B cell (primary cell): ENCODE results near the gene PTPN6. TPM values are rescaled to one million over a fixed set of nuclear protein-coding genes. Genes with fewer than 3 reads are reported as not detected.

Experiments used
- ATAC-seq: fragments of 200-7000 bp; cut with Tn5 transposase; one replicate; pipeline ENCODE4 v1.10.0; 2021; ENCODE audit warnings: low read depth, mild to moderate bottlenecking, moderate number of reproducible peaks, moderate library complexity
- CTCF ChIA-PET: fragments of 350-600 bp; sonication (Branson Sonifier 250); formaldehyde crosslinking; loops from one replicate; lab custom pipeline; 2021; ENCODE audit warnings: antibody characterized with exemption, inconsistent platforms; lab: Charles Lee
- POLR2A ChIA-PET: fragments of 350-600 bp; sonication (Branson Sonifier 250); formaldehyde crosslinking; loops from one replicate; lab custom pipeline; 2021; ENCODE audit warnings: antibody characterized with exemption; lab: Charles Lee
- DNase-seq: peaks from one replicate; pipeline ENCODE4 v3.0.0; 2013
- H2AFZ ChIP-seq: 2 replicates; pipeline ENCODE4 v1.6.1; 2012; ENCODE audit warnings: mild to moderate bottlenecking, low read depth, low read length; ENCODE audit not compliant: insufficient read depth, poor library complexity, severe bottlenecking
- H3K27ac ChIP-seq, 2 donors: 1 replicate in 1 of 2; 2 replicates in 1 of 2; pipeline ENCODE4 v1.5.1; 2012 to 2013; ENCODE audit warnings: low read length in 2 of 2, mild to moderate bottlenecking in 2 of 2, moderate library complexity in 1 of 2
- H3K27me3 ChIP-seq, 4 experiments: fragments of 200-600 bp in 1 of 4; sonication (generic) in 1 of 4; replicated peaks in 1 of 4; 1 replicate in 2 of 4; 2 replicates in 2 of 4; pipeline versions ENCODE4 v1.6.1 to v1.7.0; 2013 to 2016; ENCODE audit warnings: low read length in 3 of 4, mild to moderate bottlenecking in 2 of 4, mixed read lengths in 1 of 4, moderate library complexity in 1 of 4; ENCODE audit not compliant: insufficient read depth in 4 of 4, control insufficient read depth in 3 of 4; ENCODE audit errors: control extremely low read depth in 1 of 4
- H3K36me3 ChIP-seq, 2 experiments: replicated peaks in 1 of 2; 1 replicate in 1 of 2; 2 replicates in 1 of 2; pipeline versions ENCODE4 v1.6.1 to v1.7.1; 2013; ENCODE audit warnings: low read length in 1 of 2; ENCODE audit not compliant: insufficient read depth in 2 of 2, control insufficient read depth in 1 of 2; ENCODE audit errors: control extremely low read depth in 1 of 2, extremely low read depth in 1 of 2
- H3K4me1 ChIP-seq, 2 donors: fragments of 200-600 bp in 1 of 2; sonication (generic) in 1 of 2; 1 replicate in 1 of 2; 2 replicates in 1 of 2; pipeline versions ENCODE4 v1.5.1 to v1.6.1; 2013 to 2017; ENCODE audit warnings: low read length in 2 of 2; ENCODE audit not compliant: control insufficient read depth in 2 of 2, insufficient read depth in 2 of 2
- H3K4me2 ChIP-seq: replicated peaks from 2 replicates; pipeline ENCODE3; 2012; ENCODE audit warnings: mild to moderate bottlenecking, low read depth, low read length; ENCODE audit not compliant: poor library complexity, severe bottlenecking
- H3K4me3 ChIP-seq, 5 experiments: fragments of 200-600 bp in 1 of 5; sonication (generic) in 1 of 5; 1 replicate in 3 of 5; 2 replicates in 2 of 5; pipeline versions ENCODE4 v1.5.1 to v1.7.0; 2011 to 2016; ENCODE audit warnings: low read length in 4 of 5, mild to moderate bottlenecking in 4 of 5, low read depth in 2 of 5, control low read depth in 1 of 5, moderate library complexity in 1 of 5; ENCODE audit not compliant: insufficient read depth in 1 of 5; ENCODE audit errors: control extremely low read depth in 1 of 5, extremely low read depth in 1 of 5
- H3K79me2 ChIP-seq: fragments of 200-600 bp; sonication (generic); one replicate; pipeline ENCODE4 v1.6.0; 2016; ENCODE audit warnings: low read length; ENCODE audit not compliant: control insufficient read depth, insufficient read depth
- H3K9ac ChIP-seq: fragments of 200-600 bp; sonication (generic); 2 replicates; pipeline ENCODE4 v1.6.1; 2017; ENCODE audit warnings: mild to moderate bottlenecking, low read length, moderate library complexity
- H3K9me3 ChIP-seq, 3 donors: one replicate each; pipeline versions ENCODE4 v1.6.1 to v1.7.1; 2013; ENCODE audit warnings: low read length in 2 of 3; ENCODE audit not compliant: control insufficient read depth in 2 of 3, insufficient read depth in 1 of 3; ENCODE audit errors: control extremely low read depth in 1 of 3
- H4K20me1 ChIP-seq: 2 replicates; pipeline ENCODE4 v1.6.0; 2012; ENCODE audit warnings: mild to moderate bottlenecking, low read length; ENCODE audit not compliant: insufficient read depth, control insufficient read depth, poor library complexity, severe bottlenecking
- H3K27ac Mint-ChIP-seq: one replicate; pipeline ENCODE4 v1.8.0; 2021; ENCODE audit warnings: mixed read lengths
- H3K27me3 Mint-ChIP-seq: one replicate; pipeline ENCODE4 v1.8.0; 2021; ENCODE audit warnings: mixed read lengths
- H3K4me1 Mint-ChIP-seq: one replicate; pipeline ENCODE4 v1.8.0; 2021; ENCODE audit warnings: mixed read lengths
- H3K4me3 Mint-ChIP-seq: one replicate; pipeline ENCODE4 v1.8.0; 2021; ENCODE audit warnings: mixed read lengths
- H3K9me3 Mint-ChIP-seq: one replicate; pipeline ENCODE4 v1.8.0; 2022; ENCODE audit warnings: mixed read lengths; ENCODE audit not compliant: insufficient read depth
- CTCF ChIP-seq: fragments of 200-600 bp; IDR thresholded peaks from one replicate; pipeline ENCODE4 v1.8.0; 2022; ENCODE audit warnings: antibody characterized with exemption, mild to moderate bottlenecking
- EZH2 ChIP-seq: IDR thresholded peaks from 2 replicates; pipeline ENCODE4 v1.6.1; 2012; ENCODE audit warnings: borderline replicate concordance, low read depth, mild to moderate bottlenecking, moderate library complexity, low read length; ENCODE audit not compliant: insufficient read depth, poor library complexity, severe bottlenecking
- WGBS: methylation state at CpG from one replicate; pipeline ENCODE4 v1.1.5; 2013; ENCODE audit warnings: missing lambda C conversion rate; ENCODE audit not compliant: insufficient coverage; 5-methylcytosine and 5-hydroxymethylcytosine counted together
- intact Hi-C: fragments of 100-400 bp; cut with micrococcal nuclease; formaldehyde crosslinking; loops from one replicate; pipeline ENCODE4 v1.10.0; 2022
- polyA plus RNA-seq: library from polyadenylated mRNA; depleted of rRNA; stranded (reverse); fragments of >200 nt; gene quantifications from 2 replicates; pipeline ENCODE4 v1.2.3, GENCODE V29; 2012
- total RNA-seq, 2 donors: library from RNA; stranded (reverse); fragments of 120-200 nt in 1 of 2; gene quantifications; 1 replicate in 1 of 2; 2 replicates in 1 of 2; pipeline versions ENCODE4 v1.2.3 to v1.2.4, GENCODE V29; 2013 to 2022

Gene PTPN6
- total and polyA plus RNA-seq, 2 donors (not counting 1 experiment from before 2014, with no cell fraction given): 312 to 874 TPM

GRCh38 chr12:6921996-6922946 lies 28.9 kb upstream of the PTPN6 start:
- H3K27me3 Mint-ChIP-seq: no peaks in the 10 kb centered on the region
- peaks cover 39 to 50% of the 10 kb centered on the region in 2 donors for H3K4me1 ChIP-seq
- H4K20me1 ChIP-seq: no peaks in the 10 kb centered on the region
- peak overlapping the region; percentile 54 for H3K4me2 ChIP-seq
- TF ChIP-seq EZH2 (no peak), CTCF (no peak)
- H3K27ac ChIP-seq: peak overlapping the region; percentile 54 to 57
- no peaks in the 10 kb centered on the region for H3K9me3 Mint-ChIP-seq
- CTCF ChIA-PET: interaction anchor here (0.8 to 6.2 kb wide), 13 partner anchors 9 to 191 kb away, joined by 3 to 119 read pairs (median 7); partner anchors contain the start of genes C1R and SPSB2
- DNase-seq (peak; percentile 59), ATAC-seq (peak; percentile 23)
- peak overlapping the region; percentile 41 for H3K27ac Mint-ChIP-seq
- no peaks in the 10 kb centered on the region for H3K9me3 ChIP-seq
- H3K9ac ChIP-seq: no peak overlapping the region
- POLR2A ChIA-PET: interaction anchor here (1.1 to 1.4 kb wide), 2 partner anchors 49 to 53 kb away, joined by 3 to 6 read pairs; partner anchors contain the start of gene SPSB2
- peak overlapping the region; percentile 35 for H2AFZ ChIP-seq
- WGBS: 32% methylated on average over 7 of the region's 9 CpGs
- peaks cover 50% of the 10 kb centered on the region for H3K4me1 Mint-ChIP-seq
- intact Hi-C loops: no loop called here
- no peak overlapping the region for H3K4me3 ChIP-seq
- peaks cover 22% of the 10 kb centered on the region for H3K79me2 ChIP-seq
- H3K36me3 ChIP-seq: peaks cover 0 to under 1% of the 10 kb centered on the region in 2 experiments
- no peaks in the 10 kb centered on the region for H3K27me3 ChIP-seq
- peak overlapping the region; percentile 60 for H3K4me3 Mint-ChIP-seq
